ENCODE results near the gene NPTN.
"Not testable (repeated sequence)": the region's sequence is repeated elsewhere in the genome, so short reads cannot be mapped to it uniquely, and the experiment has no call there.

Gene NPTN

DNA sequence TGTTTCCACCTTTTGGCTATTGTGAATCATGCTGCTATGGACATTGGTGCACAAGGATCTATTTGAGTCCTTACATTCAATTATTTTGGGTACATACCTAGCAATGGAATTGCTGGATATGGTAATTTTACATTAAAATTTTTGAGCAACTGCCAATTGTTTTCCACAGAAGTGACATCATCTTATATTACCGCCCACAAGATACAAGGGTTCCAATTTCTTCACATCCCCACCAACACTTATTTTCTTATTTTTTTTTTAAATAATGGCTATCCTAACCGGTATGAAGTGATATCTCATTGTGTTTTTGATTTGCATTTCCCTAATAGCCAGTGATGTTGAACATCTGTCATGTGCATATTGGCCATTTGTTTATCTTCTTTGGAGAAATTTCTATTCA is 22.5 kb upstream of the NPTN start:
- TF ChIP-seq, protein P1, sequence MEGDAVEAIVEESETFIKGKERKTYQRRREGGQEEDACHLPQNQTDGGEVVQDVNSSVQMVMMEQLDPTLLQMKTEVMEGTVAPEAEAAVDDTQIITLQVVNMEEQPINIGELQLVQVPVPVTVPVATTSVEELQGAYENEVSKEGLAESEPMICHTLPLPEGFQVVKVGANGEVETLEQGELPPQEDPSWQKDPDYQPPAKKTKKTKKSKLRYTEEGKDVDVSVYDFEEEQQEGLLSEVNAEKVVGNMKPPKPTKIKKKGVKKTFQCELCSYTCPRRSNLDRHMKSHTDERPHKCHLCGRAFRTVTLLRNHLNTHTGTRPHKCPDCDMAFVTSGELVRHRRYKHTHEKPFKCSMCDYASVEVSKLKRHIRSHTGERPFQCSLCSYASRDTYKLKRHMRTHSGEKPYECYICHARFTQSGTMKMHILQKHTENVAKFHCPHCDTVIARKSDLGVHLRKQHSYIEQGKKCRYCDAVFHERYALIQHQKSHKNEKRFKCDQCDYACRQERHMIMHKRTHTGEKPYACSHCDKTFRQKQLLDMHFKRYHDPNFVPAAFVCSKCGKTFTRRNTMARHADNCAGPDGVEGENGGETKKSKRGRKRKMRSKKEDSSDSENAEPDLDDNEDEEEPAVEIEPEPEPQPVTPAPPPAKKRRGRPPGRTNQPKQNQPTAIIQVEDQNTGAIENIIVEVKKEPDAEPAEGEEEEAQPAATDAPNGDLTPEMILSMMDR (conservative IDR thresholded peaks at IDR 0.05; ENCODE audit: low read depth, low read length): no peak
- no peak overlapping the region for H3K4me3 ChIP-seq (ENCODE audit: low read length)
- no peak for DNase-seq (ENCODE audit: low read depth)

DNA sequence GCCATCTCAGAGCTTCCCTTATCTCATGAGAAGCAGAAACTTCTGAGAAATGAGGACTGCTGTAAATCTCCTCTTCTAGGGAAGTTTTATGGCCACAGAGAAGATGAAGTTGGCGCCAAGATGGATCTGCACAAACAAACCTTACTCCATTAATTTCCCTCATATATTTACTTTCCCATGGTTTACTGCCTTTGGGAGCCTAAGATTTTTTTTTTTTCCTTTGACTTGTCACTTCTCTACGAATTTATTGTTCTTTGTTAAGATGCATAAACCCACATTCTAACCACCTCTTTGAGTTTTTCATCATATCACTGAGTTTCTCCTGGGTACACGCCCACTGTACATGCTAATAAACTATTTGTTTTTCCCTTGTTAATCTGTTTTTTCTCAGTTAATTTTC is 21.5 kb upstream of the NPTN start:
- TF ChIP-seq, protein P1 (conservative IDR thresholded peaks at IDR 0.05; ENCODE audit: low read depth, low read length): no peak
- no peak overlapping the region for H3K4me3 ChIP-seq (ENCODE audit: low read length)
- DNase-seq (ENCODE audit: low read depth): no peak

DNA sequence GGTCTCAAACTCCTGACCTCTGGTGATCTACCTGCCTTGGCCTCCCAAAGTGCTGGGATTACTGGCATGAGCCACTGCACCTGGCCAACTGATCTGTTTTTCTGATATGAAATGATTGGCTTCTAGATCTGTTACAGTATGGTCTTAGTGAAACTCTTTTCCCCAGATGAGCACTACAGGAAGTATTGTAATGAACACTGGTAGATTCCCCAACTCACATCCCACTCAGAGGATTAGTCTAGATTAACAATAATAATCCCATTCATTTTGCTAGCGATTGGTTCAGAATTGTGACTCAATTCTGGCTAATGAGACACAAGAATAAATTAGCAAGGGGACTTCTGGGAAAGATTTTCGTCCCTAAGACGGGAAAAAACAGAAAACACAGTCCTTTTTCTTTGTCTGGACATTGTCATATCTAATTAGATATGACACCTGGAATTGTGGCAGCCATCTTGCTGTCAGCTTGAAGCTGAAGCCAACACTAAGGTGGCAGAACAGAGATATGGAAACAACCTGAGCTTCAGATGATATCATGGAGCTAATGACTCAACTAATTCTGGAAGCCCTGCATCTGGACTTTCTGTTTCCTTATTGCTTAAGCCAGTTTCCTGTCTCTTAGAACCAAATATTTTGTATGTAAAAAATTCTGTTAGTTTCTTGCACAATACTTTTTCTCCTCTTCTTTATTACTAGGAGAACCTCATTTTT is 17.4 kb upstream of the NPTN start:
- no peak for DNase-seq (ENCODE audit: low read depth)
- TF ChIP-seq, protein P1 (conservative IDR thresholded peaks at IDR 0.05; ENCODE audit: low read depth, low read length): no peak
- H3K4me3 ChIP-seq (ENCODE audit: low read length): no peak overlapping the region

DNA sequence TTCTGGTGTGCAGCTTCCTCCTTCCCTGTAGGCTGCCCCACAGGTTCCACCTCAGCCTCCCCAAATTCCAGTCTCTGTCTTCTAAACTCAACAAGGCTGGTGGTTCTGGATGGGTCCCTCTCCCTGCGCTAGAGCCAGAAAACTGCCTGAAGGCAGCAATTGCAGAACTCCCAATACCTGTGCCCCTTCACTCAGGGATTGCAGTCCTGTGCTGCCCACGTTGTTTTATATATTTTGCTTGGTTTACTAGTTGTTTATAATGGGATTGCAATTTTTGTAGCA is 14.8 kb upstream of the NPTN start:
- TF ChIP-seq, protein P1 (conservative IDR thresholded peaks at IDR 0.05; ENCODE audit: low read depth, low read length): no peak
- DNase-seq (ENCODE audit: low read depth): no peak
- no peak overlapping the region for H3K4me3 ChIP-seq (ENCODE audit: low read length)

DNA sequence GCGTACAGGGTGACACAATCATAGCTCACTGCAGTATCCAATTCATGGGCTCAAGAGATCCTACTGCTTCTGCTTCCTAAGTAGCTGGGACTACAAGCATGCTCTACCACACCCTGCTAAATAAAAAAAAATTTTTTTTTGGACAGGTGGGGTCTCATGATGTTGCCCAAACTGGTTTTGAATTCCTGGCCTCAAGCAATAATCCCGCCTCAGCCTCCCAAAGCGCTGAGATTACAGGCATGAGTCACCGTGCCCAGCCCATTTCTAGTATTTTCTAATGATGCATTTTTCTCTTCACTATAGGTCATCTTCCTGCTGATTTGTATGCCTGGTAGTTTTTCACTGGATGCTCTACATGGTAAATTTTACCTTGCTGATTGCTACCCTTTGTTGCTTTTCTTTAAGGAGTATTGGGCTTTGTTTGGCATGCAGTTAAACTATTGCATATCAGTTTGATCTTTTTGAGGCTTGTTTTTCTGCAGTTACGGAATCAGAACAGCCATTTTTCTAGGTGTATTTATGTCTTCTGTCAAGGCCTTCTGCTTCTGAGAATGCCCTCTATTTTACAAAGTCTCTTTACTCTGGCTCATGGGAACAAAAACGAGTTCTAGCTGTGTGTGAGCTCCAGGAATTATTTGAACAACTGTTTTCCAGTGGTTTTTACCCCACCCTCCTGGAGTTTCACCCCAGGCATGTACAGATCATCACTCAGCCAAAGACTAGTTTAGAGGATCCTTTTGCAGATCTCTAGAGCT is 14.2 kb upstream of the NPTN start:
- H3K4me3 ChIP-seq (ENCODE audit: low read length): no peak overlapping the region
- TF ChIP-seq, protein P1 (conservative IDR thresholded peaks at IDR 0.05; ENCODE audit: low read depth, low read length): no peak
- DNase-seq (ENCODE audit: low read depth): no peak

DNA sequence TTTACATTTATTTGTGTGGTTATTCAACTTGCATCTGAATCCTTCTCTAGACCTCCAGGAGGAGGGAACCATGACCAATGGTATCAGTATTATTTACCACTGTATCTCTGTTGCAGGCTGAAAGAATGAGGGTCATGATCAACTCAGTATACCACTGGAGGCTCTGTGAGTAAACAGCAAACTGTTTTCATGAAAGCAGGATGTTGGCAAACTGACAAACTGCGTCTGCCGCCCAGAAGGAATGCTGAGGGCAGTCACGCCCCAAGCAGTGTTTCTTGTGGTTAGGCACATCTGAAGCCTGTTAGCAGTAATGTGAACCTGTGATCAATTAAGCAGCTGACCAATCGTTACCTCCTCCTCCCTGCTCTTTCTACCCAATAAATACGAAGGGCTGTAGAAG is 6.3 kb upstream of the NPTN start:
- H3K4me3 ChIP-seq (ENCODE audit: low read length); DNase-seq (ENCODE audit: low read depth): not testable (repeated sequence)

DNA sequence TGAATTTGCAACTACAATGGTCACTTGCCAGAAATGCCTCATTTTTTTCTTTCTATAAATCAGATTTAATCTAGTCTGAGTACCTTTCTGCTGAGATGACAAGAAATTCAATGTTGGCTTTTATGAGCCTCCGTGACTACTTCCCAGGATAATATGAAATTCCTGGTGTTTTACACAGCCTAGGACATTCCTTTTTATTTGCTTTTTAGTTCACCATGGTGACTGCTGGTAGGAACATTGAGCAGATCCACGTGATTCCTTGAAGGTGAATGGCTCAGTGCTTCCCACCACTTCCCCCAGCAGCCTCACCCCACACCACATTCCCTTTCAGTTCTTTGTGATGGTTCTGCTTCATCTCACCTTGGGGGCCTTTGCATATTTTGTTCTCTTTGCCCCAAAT is 4.3 kb upstream of the NPTN start:
- no peak overlapping the region for H3K4me3 ChIP-seq (ENCODE audit: low read length)
- TF ChIP-seq, protein P1 (conservative IDR thresholded peaks at IDR 0.05; ENCODE audit: low read depth, low read length): no peak
- DNase-seq (ENCODE audit: low read depth): peak; percentile 81
